Sigmoid colon (tissue), 7 donors: Measurements from ENCODE around the gene SORBS1. TPM values are rescaled to one million over a fixed set of nuclear protein-coding genes. Genes with fewer than 3 reads are reported as not detected.

Source experiments
- DNase-seq: peaks from one replicate; pipeline ENCODE4 v3.0.0-alpha.2; 2019
- H3K27ac ChIP-seq, 4 donors: fragments of 200-600 bp; sonication (generic); one replicate each; pipeline ENCODE4 v1.5.1; 2016 to 2019; ENCODE audit warnings: mild to moderate bottlenecking in 1 of 4
- H3K27me3 ChIP-seq, 3 donors: fragments of 200-600 bp; sonication (generic); one replicate each; pipeline ENCODE4 v1.5.1; 2019; ENCODE audit warnings: mild to moderate bottlenecking in 1 of 3
- H3K36me3 ChIP-seq, 4 donors: fragments of 200-600 bp; sonication (generic); one replicate each; pipeline ENCODE4 v1.5.1; 2016 to 2019
- H3K4me1 ChIP-seq, 4 donors: fragments of 200-600 bp; sonication (generic); one replicate each; pipeline ENCODE4 v1.5.1; 2017 to 2019
- H3K4me3 ChIP-seq, 4 donors: fragments of 200-600 bp; sonication (generic); one replicate each; pipeline ENCODE4 v1.5.1; 2017 to 2019; ENCODE audit warnings: mild to moderate bottlenecking in 2 of 4, moderate library complexity in 1 of 4
- H3K9me3 ChIP-seq, 4 donors: fragments of 200-600 bp in 3 of 4; sonication (generic) in 3 of 4; one replicate each; pipeline versions ENCODE4 v1.5.1 to v1.6.1; 2013 to 2019
- CTCF ChIP-seq, 4 experiments: fragments of 450-650 bp in 3 of 4; fragments of 200-600 bp in 1 of 4; IDR thresholded peaks; one replicate each; pipeline ENCODE4 v1.5.1; 2016 to 2019; ENCODE audit warnings: antibody characterized with exemption in 4 of 4, mild to moderate bottlenecking in 3 of 4, moderate library complexity in 2 of 4
- EP300 ChIP-seq, 4 donors: sonication (generic); formaldehyde crosslinking; IDR thresholded peaks; one replicate each; pipeline ENCODE4 v1.6.1; 2017; ENCODE audit warnings: antibody characterized with exemption in 4 of 4
- POLR2A ChIP-seq, 2 donors: fragments of 450-650 bp; IDR thresholded peaks; one replicate each; pipeline ENCODE4 v1.6.1; 2016; ENCODE audit warnings: antibody characterized with exemption in 2 of 2, mild to moderate bottlenecking in 2 of 2, moderate library complexity in 2 of 2
- POLR2AphosphoS5 ChIP-seq, 4 donors: sonication (generic); formaldehyde crosslinking; IDR thresholded peaks; one replicate each; pipeline ENCODE4 v1.6.1; 2017; ENCODE audit warnings: antibody characterized with exemption in 4 of 4
- WGBS, 2 donors: extraction: QIAGEN DNeasy Blood & Tissue Kit; methylation state at CpG; one replicate each; pipeline ENCODE4 v1.1.7; 2013; 5-methylcytosine and 5-hydroxymethylcytosine counted together
- intact Hi-C: fragments of 100-400 bp; cut with DNase I; formaldehyde crosslinking; loops from one replicate; pipeline ENCODE4 v1.15.1; 2023
- polyA plus RNA-seq, 3 donors: library from polyadenylated mRNA; stranded (reverse); fragments of 200-250 nt; gene quantifications; one replicate each; pipeline ENCODE4 v1.2.3, GENCODE V29; 2013
- total RNA-seq, 4 donors: library from RNA; depleted of rRNA; stranded (reverse); fragments of >200 nt; gene quantifications; one replicate each; pipeline ENCODE4 v1.1.0, GENCODE V29; 2016
- donor health status: healthy with polysubstance abuse.
- donor health status: Bipolar disorder and iron deficiency.
- donor health status: healthy.

SORBS1 gene
- total and polyA plus RNA-seq, 7 donors: 8.1 to 1,403 (median 664) TPM

- no peaks in the 10 kb centered on the region for H3K36me3 ChIP-seq
- DNase-seq: no peak
- no peaks in the 10 kb centered on the region for H3K27me3 ChIP-seq
- no peak overlapping the region for H3K4me3 ChIP-seq
- no peaks in the 10 kb centered on the region for H3K9me3 ChIP-seq
- peaks cover 0 to 99% (median 98%) of the 10 kb centered on the region in 4 donors for H3K4me1 ChIP-seq
- WGBS, 2 donors: 89 to 92% methylated on average over 2 of the region's 2 CpGs
- TF ChIP-seq POLR2AphosphoS5 (IDR thresholded peaks at IDR 0.05) (peak in 2 of 4 donors; percentile 24 to 51), CTCF (IDR thresholded peaks at IDR 0.05) (no peak)
- H3K27ac ChIP-seq: peak overlapping the region; percentile 93 to 98 (median 96)
- intact Hi-C loops: no loop called here
These were observed 15.2 kb downstream of the SORBS1 start for GRCh38 chr10:95545981-95546380.

GRCh38 chr10:95544783-95545500 lies 16.2 kb downstream of the SORBS1 start:
- no peak for DNase-seq
- peaks cover 0 to 99% (median 98%) of the 10 kb centered on the region in 4 donors for H3K4me1 ChIP-seq
- H3K36me3 ChIP-seq: no peaks in the 10 kb centered on the region
- 64 to 84% methylated on average over 12 of the region's 12 CpGs for WGBS, 2 donors
- intact Hi-C loops: no loop called here
- H3K27me3 ChIP-seq: no peaks in the 10 kb centered on the region
- peak overlapping the region in 3 of 4 donors; percentile 5 to 18 (median 10) for H3K4me3 ChIP-seq
- peak overlapping the region; percentile 93 to 98 (median 96) for H3K27ac ChIP-seq
- TF ChIP-seq EP300 (IDR thresholded peaks at IDR 0.05) (no peak), POLR2A (IDR thresholded peaks at IDR 0.05) (no peak), POLR2AphosphoS5 (IDR thresholded peaks at IDR 0.05) (peak in 1 of 4 donors; percentile 45)
- no peaks in the 10 kb centered on the region for H3K9me3 ChIP-seq

- intact Hi-C loops: no loop called here
- Histone ChIP-seq H3K27me3 (no peaks in the 10 kb centered on the region), H3K9me3 (no peaks in the 10 kb centered on the region), H3K27ac (peak overlapping the region; percentile 93 to 98 (median 96)), H3K36me3 (no peaks in the 10 kb centered on the region), H3K4me1 (peaks cover 0 to 99% (median 97%) of the 10 kb centered on the region in 4 donors), H3K4me3 (no peak overlapping the region)
- WGBS, 2 donors: 40 to 67% methylated on average over 4 of the region's 4 CpGs
- no peak for DNase-seq
- no peak for TF ChIP-seq CTCF (IDR thresholded peaks at IDR 0.05)
- TF ChIP-seq POLR2A (IDR thresholded peaks at IDR 0.05): no peak
- no peak for TF ChIP-seq POLR2AphosphoS5 (IDR thresholded peaks at IDR 0.05)
- TF ChIP-seq EP300 (IDR thresholded peaks at IDR 0.05): no peak
These were observed 17.7 kb downstream of the SORBS1 start for GRCh38 chr10:95543459-95543858.

GRCh38 chr10:95542761-95543160 lies 18.4 kb downstream of the SORBS1 start:
- H3K4me1 ChIP-seq: peaks cover 0 to 100% (median 97%) of the 10 kb centered on the region in 4 donors
- no peaks in the 10 kb centered on the region for H3K36me3 ChIP-seq
- intact Hi-C loops: no loop called here
- H3K27ac ChIP-seq: peak overlapping the region; percentile 93 to 98 (median 96)
- no peaks in the 10 kb centered on the region for H3K27me3 ChIP-seq
- H3K4me3 ChIP-seq: no peak overlapping the region
- no peak for DNase-seq
- TF ChIP-seq CTCF (IDR thresholded peaks at IDR 0.05) (no peak), POLR2A (IDR thresholded peaks at IDR 0.05) (no peak), POLR2AphosphoS5 (IDR thresholded peaks at IDR 0.05) (peak in 1 of 4 donors; percentile 6)
- 66 to 87% methylated on average over 2 of the region's 2 CpGs for WGBS, 2 donors
- no peaks in the 10 kb centered on the region for H3K9me3 ChIP-seq

- 22 to 63% methylated on average over 4 of the region's 4 CpGs for WGBS, 2 donors
- H3K27me3 ChIP-seq: no peaks in the 10 kb centered on the region
- intact Hi-C loops: no loop called here
- no peaks in the 10 kb centered on the region for H3K36me3 ChIP-seq
- no peak for DNase-seq
- H3K4me1 ChIP-seq: peaks cover 0 to 100% (median 98%) of the 10 kb centered on the region in 4 donors
- TF ChIP-seq CTCF (IDR thresholded peaks at IDR 0.05) (no peak), EP300 (IDR thresholded peaks at IDR 0.05) (no peak), POLR2AphosphoS5 (IDR thresholded peaks at IDR 0.05) (no peak), POLR2A (IDR thresholded peaks at IDR 0.05) (no peak)
- peak overlapping the region; percentile 93 to 98 (median 96) for H3K27ac ChIP-seq
- no peak overlapping the region for H3K4me3 ChIP-seq
- H3K9me3 ChIP-seq: no peaks in the 10 kb centered on the region
These were observed 18.8 kb downstream of the SORBS1 start for GRCh38 chr10:95542330-95542729.
